Left ventricle myocardium inferior (tissue), 1 donor: Measurements from ENCODE around the gene NATD1. TPM values are rescaled to one million over a fixed set of nuclear protein-coding genes. Genes with fewer than 3 reads are reported as not detected.

Experiments used
- DNase-seq: peaks from one replicate; pipeline ENCODE4 v3.0.0-alpha.2; 2020
- H3K27ac ChIP-seq: fragments of 200-600 bp; replicated peaks from 2 replicates; pipeline ENCODE4 v1.8.0; 2021
- H3K27me3 ChIP-seq: fragments of 200-600 bp; 2 replicates; pipeline ENCODE4 v1.8.0; 2021; ENCODE audit warnings: low read depth
- H3K36me3 ChIP-seq: fragments of 200-600 bp; 2 replicates; pipeline ENCODE4 v1.8.0; 2021
- H3K4me1 ChIP-seq: fragments of 200-600 bp; 2 replicates; pipeline ENCODE4 v1.8.0; 2021
- H3K4me3 ChIP-seq: fragments of 200-600 bp; 2 replicates; pipeline ENCODE4 v1.8.0; 2021; ENCODE audit warnings: mild to moderate bottlenecking, moderate library complexity
- H3K9me3 ChIP-seq: fragments of 200-600 bp; replicated peaks from 2 replicates; pipeline ENCODE4 v1.8.0; 2021
- CTCF ChIP-seq: fragments of 200-600 bp; IDR thresholded peaks from 2 replicates; pipeline ENCODE4 v1.8.0; 2021; ENCODE audit warnings: antibody characterized with exemption, mild to moderate bottlenecking, borderline replicate concordance
- intact Hi-C: fragments of 100-400 bp; cut with micrococcal nuclease; formaldehyde crosslinking; loops from one replicate; pipeline ENCODE4 v1.11.0; 2022
- total RNA-seq: library from RNA; stranded (reverse); fragmentation: NEBNext Ultra II Directional; extraction: Animal tissue kit (Norgen Biotek cat#: 25700); gene quantifications from one replicate; pipeline ENCODE4 v1.2.1, GENCODE V29; 2021
- donor health status: DM: no; HTN: yes; CAD: no; lungs with severe emphysema.

NATD1 gene
- total RNA-seq, 1 donor from 2014 or later: 17.7 TPM

DNA sequence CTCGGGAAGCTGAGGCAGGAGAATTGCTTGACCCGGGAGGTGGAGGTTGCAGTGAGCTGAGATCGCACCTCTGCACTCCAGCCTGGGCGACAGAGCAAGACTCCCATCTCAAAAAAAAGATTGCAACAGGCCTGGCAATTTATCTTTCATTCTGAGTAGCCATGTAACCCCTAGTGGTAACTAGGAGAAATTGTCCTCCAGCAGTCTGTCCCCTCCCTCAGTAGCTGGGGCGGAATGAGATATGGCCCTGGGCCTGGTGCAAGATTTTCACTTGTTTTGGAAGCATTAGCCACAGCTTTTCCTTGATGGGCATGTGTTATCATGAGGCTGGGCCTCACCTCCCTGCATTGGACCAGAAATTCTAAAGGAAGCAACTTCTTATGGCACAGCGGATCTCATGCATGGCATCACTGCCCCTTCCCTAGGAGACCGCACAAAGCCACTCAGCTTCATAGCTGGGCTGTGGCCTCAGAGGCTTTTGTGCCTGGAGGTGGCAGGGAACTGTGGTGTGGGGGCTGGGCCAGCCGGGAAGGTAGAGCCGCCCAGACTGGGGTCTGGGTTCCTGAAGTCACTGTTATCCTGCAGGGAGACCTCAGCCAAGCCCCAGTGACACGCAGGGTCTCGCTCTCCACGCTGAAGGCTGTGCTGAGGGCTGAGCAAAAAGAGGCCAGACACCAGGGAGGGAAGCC lies 13.4 kb downstream of the NATD1 start:
- Histone ChIP-seq H3K4me3 (no peak overlapping the region), H3K36me3 (peaks cover 7% of the 10 kb centered on the region), H3K27ac (no peak overlapping the region), H3K4me1 (peaks cover 28% of the 10 kb centered on the region), H3K27me3 (no peaks in the 10 kb centered on the region), H3K9me3 (no peaks in the 10 kb centered on the region)
- intact Hi-C loops: no loop called here
- DNase-seq: no peak
- TF ChIP-seq CTCF: peak; percentile 53

GRCh38 chr17:21235921-21236320 lies 17.3 kb downstream of the NATD1 start:
- Histone ChIP-seq H3K4me3 (no peak overlapping the region), H3K36me3 (peaks cover 1% of the 10 kb centered on the region), H3K4me1 (peaks cover 3% of the 10 kb centered on the region), H3K27ac (no peak overlapping the region), H3K9me3 (peaks cover 6% of the 10 kb centered on the region), H3K27me3 (no peaks in the 10 kb centered on the region)
- DNase-seq: no peak
- intact Hi-C loops: no loop called here
- no peak for TF ChIP-seq CTCF

DNA sequence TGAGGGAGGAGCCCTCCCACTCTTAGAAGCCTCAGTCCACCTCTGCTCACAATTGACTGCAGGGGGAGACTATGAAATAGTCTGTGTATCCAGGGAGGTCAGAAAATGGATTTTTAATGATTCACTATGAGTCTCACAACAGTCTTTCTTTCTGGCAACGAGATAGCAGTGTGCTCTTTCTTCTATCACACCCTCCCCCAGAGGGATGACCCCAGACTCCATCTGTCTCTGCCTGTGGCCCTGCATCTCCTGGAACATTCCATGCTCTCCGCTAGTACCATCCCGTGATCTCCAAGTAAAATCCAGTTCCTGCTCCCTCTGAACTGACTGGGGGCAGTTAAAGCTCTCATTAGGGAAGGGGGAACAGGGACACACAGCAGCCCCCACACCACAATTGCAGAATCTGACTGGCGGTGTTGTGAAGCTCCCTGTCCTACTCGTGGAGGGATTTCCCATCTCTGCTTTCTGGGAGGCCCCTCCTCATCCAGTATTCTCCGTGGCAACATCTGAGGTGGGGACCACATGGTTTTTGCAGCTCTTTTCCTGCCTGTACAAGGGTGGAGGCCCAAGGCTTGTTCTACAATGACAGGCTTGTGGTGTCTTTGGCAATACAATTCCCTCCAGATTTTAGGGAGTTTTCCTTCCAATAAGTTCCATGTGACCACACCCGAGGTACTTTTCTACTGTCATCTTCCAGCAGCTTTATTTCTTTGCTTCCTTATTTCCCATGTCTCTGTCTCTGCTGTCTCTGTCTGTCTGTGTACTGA lies 19.4 kb downstream of the NATD1 start:
- H3K27me3 ChIP-seq: no peaks in the 10 kb centered on the region
- no peaks in the 10 kb centered on the region for H3K36me3 ChIP-seq
- no peak overlapping the region for H3K4me3 ChIP-seq
- intact Hi-C loops: no loop called here
- peaks cover 6% of the 10 kb centered on the region for H3K9me3 ChIP-seq
- peak overlapping the region; percentile 27 for H3K27ac ChIP-seq
- H3K4me1 ChIP-seq: peaks cover 3% of the 10 kb centered on the region
- no peak for TF ChIP-seq CTCF
- DNase-seq: no peak

GRCh38 chr17:21232033-21232749 lies 21.0 kb downstream of the NATD1 start:
- H3K4me3 ChIP-seq: no peak overlapping the region
- H3K4me1 ChIP-seq: peaks cover 3% of the 10 kb centered on the region
- peaks cover 6% of the 10 kb centered on the region for H3K9me3 ChIP-seq
- DNase-seq: no peak
- TF ChIP-seq CTCF: no peak
- H3K27ac ChIP-seq: no peak overlapping the region
- intact Hi-C loops: no loop called here
- H3K27me3 ChIP-seq: no peaks in the 10 kb centered on the region
- no peaks in the 10 kb centered on the region for H3K36me3 ChIP-seq

GRCh38 chr17:21231533-21231932 lies 21.7 kb downstream of the NATD1 start:
- no peak for DNase-seq
- TF ChIP-seq CTCF: no peak
- intact Hi-C loops: no loop called here

More at GRCh38 chr17:21231533-21231932, 21.7 kb downstream of the NATD1 start:
- no peaks in the 10 kb centered on the region for H3K36me3 ChIP-seq
- H3K27me3 ChIP-seq: no peaks in the 10 kb centered on the region
- peaks cover 6% of the 10 kb centered on the region for H3K9me3 ChIP-seq
- peaks cover 3% of the 10 kb centered on the region for H3K4me1 ChIP-seq
- H3K4me3 ChIP-seq: no peak overlapping the region
- H3K27ac ChIP-seq: no peak overlapping the region
